ENCODE data around the gene CD109.
"Not testable (repeated sequence)": the region's sequence is repeated elsewhere in the genome, so short reads cannot be mapped to it uniquely, and the experiment has no call there.

Gene CD109

DNA sequence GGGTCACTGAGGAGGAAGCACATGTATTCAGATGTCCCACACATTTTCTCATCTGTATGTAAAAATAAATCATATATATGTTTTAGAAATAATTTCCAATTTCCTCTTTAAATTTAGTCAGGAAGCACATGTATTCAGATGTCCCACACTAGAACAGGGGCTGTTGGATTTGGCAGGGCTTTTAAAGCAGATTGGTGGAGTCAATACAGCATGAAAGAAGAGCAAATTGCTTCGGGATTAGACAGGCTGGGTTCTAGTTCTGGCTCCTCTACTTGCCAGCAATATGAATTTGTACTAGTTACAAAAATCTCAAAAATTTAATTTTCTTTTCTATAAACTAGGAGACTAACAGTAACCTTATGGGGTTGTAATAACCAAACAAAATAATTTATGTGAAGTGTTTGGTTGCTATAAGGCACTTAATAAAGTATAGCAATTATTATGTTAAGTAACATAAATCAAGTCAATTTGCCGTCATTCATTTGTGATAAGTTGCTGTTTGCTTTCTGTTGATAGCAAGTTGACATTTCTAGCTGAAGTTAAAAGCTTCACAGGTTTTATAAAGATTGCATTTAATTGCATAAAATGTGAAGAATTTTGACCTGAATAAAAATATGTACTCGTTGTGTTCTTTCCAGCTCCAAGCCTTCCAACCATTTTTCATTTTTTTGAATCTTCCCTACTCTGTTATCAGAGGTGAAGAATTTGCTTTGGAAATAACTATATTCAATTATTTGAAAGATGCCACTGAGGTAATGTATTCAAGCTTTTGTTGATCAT is 88.9 kb downstream of the CD109 start:
- DNase-seq (ENCODE audit: low read depth in 2 of 2, low spot score in 1 of 2) = no peak

DNA sequence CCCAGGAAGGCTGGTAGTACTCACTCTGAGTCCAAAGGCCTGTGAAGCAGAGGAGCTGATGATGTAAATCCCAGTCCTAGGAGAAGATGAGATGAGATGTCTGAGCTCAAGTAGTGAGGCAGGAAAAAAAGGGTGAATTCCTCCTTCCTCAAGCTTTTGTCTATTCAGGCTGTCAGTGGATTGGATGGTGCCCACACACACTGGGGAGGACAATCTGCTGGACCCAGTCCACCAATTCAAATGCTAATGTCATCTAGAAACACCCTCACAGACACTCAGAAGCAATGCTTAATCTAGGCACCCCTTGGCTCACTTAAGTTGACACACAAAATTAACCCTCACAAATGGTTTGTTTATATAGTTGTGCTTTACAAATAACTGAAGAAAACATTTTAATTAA is 94.6 kb downstream of the CD109 start:
- DNase-seq (ENCODE audit: low read depth in 2 of 2, low spot score in 1 of 2) = no peak

DNA sequence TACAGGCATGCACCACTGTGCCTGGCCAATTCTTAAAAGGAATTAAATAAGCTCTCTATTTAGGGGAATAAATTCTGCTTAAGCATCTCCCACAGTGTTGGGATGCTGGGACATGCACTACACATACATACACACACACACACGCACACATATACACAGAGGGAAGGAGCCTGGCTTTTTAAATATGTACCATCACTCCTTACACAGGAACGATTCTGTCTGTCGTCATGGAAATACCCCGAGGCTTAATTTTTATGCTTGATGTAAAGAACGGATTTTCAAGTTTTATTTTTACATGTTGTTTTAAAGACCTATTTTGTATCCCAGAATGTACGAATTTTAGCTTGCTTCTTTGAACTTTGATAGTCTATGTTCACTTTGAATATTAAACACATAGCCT is 95.3 kb downstream of the CD109 start:
- no peak for DNase-seq (ENCODE audit: low read depth in 2 of 2, low spot score in 1 of 2)

DNA sequence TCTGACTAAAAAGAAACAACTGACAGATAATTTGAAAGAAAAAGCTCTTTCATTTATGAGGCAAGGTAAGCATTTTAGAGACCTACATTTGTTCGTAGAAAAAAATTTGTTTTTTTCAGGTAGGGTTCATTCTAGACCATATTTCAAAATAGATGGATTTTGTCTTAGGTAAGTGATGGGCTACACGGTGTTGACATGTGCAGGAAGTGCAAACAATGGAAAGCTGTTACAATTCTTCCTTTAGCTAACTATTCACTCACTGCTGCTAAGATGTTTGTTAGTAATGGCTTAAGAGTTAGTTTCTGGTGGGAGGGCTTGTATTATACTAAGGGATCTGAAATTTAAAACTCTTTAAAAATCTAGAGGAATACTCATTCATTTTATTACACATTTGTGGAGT is 96.7 kb downstream of the CD109 start:
- DNase-seq (ENCODE audit: low read depth in 2 of 2, low spot score in 1 of 2) = no peak

DNA sequence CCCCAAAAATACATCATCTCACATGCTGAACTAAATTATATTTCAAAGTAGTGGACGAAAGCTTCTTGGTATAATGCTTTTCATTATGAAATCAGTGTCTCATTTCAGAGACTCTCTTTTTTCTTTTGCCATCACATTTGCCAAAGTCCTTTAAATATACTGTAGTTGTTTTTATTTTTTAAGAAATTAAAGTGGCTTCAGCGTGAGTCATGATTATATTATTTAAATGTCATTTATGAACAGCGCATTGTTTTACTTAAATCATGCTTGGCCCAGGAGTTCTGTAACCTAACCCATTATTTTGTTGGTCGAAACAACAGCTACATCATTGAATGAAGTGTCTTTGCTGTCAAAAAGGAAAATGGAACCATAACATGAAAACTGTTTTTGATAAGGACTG is 100.9 kb downstream of the CD109 start:
- DNase-seq (ENCODE audit: low read depth in 2 of 2, low spot score in 1 of 2) = no peak

DNA sequence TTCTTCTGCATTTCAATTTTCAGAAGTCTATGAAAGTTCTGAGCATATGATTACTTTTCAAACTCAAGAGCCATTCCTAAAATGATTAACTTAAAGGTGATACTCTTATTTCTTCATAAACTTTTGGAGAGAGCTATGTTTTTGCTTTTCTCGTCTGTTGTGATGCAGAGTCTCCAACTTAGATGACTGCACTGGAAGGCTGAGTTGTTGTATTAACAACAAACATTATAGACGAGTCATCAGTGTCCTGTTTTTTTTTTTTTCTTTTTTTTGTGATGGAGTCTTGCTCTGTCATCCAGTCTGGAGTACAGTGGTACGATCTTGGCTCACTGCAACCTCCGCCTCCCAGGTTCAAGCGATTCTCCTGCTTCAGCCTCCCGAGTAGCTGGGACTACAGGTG is 101.9 kb downstream of the CD109 start:
- DNase-seq (ENCODE audit: low read depth in 2 of 2, low spot score in 1 of 2) = no peak

DNA sequence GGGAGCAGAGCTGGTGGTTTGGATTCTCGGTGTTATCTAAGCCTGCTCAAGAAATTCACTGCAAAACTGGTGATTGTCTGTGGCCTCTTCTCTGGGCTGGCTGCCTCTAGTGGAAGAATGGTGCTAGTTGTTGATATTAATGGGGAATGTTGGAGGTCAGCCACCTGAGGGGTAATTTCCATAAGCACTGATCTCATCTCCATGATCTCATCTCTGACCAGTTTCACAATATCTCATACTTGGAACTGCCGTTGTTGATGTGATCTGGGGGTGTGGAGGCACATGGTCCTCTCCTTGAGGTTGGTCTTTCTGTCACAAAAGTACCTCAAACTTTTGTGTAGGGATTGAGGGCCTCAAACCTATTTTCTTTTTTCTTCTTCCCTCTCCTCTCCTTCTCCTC is 102.6 kb downstream of the CD109 start:
- no peak for DNase-seq (ENCODE audit: low read depth in 2 of 2, low spot score in 1 of 2)

DNA sequence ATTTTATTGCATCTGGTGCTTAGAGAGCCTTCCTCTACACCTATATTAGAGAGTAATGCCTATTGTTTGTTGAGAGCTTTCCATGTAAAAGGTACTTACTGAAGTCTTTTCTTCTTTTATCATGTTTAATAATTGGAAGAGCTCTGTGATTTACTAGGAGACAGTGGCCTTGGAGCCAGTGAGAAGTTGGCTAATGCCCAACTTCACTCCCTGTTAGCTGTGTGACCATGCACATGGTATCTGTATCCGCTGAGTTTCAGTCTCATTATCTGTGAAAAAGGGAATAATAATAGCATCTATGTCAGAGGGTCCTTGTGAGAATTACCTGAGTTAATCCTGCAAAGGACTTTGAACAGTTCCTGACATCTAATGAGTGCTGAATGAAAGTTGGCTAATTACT is 105.0 kb downstream of the CD109 start:
- no peak for DNase-seq (ENCODE audit: low read depth in 2 of 2, low spot score in 1 of 2)

DNA sequence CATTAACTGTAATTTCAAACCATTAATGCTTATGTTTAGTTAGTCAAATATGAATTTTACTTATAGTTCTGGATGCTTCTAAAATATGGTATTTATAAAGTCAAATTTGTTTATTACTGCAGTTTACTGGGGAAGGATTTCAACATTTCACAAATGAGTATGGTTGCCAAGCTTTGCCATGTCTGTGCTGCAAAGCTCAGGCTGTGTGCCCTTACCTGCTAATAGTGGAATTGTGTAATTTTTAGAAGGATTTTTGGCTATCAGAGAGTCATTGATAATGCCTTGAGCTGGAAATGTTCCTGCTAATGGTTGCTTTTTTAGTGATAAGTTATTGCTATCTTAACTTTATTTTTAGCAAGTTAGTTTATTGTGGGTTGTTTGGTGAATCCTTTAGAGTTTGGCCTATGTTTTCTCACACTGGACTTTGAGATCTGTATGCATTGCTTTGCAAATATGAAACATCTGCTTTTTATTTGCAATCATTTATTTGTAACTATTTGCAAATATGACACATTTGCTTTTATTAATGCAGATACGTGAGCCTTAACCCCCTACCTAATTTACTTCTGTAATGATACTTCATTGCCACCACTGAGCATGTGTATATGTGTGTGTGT is 105.8 kb downstream of the CD109 start:
- DNase-seq (ENCODE audit: low read depth in 2 of 2, low spot score in 1 of 2) = no peak

DNA sequence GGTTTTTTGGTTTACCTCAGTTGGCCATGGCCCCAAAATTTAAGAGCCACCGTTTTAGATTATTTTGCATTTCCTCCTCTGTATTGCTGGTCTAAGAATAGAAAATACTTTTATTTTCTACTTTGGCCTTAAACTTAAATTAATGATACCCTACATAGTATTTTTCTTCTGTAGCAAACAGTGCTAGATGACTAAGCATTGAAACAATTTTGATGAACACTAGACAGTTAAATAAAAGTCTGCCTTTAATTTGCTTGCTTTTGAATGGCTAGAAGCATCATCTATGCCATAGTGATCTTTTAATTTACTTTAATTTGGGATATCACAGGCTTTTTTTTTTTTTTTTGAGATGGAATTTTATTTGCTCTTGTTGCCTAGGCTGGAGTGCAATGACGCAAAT is 106.4 kb downstream of the CD109 start:
- no peak for DNase-seq (ENCODE audit: low read depth in 2 of 2, low spot score in 1 of 2)

DNA sequence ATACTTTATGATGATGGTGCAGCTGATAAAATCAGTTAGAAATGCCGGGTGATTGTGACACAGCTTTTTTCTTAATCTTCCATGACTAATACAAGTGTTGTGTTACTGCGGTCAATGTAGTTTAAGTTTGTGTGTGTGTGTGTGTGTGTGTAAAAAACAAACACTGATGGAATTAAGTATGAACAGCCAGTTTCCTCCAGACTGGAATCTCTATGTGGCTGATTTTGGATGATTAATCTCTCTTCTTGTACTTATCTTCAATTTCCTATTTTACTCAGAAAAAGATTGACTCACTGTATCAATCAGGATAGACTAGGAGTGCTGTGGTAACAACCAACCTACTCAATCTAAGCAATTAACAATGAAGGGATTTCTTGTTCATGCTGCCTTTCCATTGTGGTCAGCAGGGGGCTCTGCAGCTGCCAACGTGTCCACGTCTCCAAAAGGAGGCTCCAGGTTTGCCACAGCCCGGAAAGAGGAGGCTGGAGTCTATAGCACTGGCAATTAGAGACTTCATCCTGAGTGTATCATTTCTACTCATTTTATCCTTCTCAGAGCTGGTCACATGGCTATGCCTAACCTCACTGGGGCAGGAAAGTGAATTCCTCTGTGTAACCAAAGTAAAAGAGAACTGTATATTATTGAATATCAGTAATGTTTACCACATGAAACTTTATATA is 107.7 kb downstream of the CD109 start:
- no peak for DNase-seq (ENCODE audit: low read depth in 2 of 2, low spot score in 1 of 2)

DNA sequence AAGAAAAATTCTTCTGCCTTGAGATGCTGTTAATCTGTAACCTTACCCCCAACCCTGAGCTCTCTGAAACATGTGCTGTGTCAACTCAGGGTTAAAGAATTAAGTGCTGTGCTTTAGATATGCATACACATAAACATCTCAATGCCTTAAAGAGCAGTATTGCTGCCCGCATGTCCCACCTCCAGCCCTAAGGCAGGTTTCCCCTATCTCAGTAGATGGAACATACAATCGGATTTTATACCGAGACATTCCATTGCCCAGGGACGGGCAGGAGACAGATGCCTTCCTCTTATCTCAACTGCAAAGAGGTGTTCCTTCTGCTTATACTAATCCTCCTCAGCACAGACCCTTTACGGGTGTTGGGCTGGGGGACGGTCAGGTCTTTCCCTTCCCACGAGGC is 109.2 kb downstream of the CD109 start:
- DNase-seq (ENCODE audit: low read depth in 2 of 2, low spot score in 1 of 2) = not testable (repeated sequence)

DNA sequence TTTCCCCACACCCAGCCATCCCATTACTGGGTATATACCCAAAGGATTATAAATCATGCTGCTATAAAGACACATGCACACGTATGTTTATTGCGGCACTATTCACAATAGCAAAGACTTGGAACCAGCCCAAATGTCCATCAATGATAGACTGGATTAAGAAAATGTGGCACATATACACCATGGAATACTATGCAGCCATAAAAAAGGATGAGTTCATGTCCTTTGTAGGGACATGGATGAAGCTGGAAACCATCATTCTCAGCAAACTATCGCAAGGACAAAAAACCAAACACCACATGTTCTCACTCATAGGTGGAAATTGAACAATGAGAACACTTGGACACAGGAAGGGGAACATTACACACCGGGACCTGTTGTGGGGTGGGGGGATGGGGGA is 110.0 kb downstream of the CD109 start:
- DNase-seq (ENCODE audit: low read depth in 2 of 2, low spot score in 1 of 2) = not testable (repeated sequence)

DNA sequence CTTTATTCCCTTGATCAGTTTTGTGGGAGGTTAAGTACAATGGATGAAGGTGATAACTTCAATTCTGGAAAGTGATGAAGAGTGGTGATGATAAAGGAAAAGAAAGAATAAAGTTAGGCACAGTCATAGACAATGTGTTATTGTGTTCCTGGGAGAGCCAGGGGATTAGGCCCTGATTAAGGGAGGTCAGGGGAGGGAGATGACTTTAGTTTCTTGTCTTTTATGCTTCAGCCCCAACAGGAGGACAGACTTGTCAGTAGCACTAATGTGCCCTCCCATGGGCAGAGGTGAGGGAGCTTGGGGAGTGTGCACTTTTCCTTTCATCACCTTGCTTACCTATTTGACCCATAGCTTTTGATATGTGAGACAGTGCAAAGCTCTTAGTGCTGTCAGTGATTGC is 115.7 kb downstream of the CD109 start:
- DNase-seq (ENCODE audit: low read depth in 2 of 2, low spot score in 1 of 2) = no peak

DNA sequence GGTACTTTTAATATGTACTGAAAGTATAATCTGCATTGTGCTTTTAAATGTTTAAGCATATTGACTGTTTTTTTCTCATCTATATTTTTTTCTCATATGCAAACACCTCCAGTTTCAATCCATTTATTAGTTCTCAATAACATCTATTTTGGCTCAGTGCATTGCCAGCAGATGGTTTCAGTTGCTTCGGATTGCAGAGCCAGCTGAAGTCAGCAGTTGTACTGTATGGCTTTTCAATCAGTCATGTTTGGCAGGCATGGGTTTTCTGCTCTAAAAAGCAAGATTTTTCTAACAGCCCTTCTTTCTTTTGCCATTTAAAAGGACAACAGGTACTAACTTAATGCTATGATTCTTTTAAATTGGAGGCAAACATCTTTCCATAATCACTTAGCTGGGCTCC is 121.2 kb downstream of the CD109 start:
- DNase-seq (ENCODE audit: low read depth in 2 of 2, low spot score in 1 of 2) = no peak

DNA sequence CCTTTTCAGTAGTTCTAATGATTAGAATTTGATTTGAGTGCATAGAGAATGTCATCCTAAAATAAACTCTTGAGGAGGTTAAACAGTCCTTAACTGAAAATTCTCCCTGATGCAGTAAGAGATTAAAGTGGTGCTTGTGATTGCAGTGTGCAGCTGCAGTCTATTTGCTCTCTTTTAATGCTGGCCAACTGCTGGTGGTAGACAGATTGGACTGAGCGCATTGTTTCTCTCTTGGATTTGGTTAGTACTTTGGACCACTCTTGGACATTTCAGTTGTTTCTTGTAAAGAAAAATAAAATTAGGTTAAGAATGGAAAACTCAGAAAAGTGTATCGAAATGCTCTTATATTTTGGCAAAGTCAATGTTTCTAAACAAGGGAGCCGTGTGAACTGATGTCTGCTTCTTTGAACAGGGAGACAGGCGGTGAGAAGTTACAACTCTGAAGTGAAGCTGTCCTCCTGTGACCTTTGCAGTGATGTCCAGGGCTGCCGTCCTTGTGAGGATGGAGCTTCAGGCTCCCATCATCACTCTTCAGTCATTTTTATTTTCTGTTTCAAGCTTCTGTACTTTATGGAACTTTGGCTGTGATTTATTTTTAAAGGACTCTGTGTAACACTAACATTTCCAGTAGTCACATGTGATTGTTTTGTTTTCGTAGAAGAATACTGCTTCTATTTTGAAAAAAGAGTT is 127.2 kb downstream of the CD109 start:
- DNase-seq (ENCODE audit: low read depth in 2 of 2, low spot score in 1 of 2) = no peak

DNA sequence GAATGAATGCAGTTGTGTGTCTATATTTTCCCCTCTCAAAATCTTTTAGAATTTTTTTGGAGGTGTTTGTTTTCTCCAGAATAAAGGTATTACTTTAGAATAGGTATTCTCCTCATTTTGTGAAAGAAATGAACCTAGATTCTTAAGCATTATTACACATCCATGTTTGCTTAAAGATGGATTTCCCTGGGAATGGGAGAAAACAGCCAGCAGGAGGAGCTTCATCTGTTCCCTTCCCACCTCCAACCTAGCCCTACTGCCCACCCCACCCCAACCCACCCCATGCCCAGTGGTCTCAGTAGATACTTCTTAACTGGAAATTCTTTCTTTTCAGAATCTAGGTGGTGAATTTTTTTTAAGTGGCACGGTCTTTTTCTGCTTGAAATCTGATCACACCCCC is 127.8 kb downstream of the CD109 start:
- no peak for DNase-seq (ENCODE audit: low read depth in 2 of 2, low spot score in 1 of 2)

DNA sequence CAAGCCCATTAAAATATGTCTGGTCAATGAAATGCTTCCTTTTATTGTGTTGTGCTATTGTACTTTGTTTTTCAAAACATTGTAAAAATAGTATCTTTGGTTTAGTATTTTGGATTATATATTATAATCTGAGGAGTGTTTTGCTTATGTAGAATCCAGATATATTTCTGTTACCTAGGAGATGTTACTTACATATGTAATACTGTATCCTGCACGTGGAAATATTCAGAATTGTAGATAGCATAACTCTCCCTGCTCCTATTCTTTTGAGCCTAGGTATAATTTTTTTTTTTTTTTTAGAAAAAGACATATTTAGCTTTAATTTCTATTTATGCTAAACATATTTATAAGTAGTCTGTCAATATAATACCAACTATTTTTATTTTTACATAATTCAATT is 130.6 kb downstream of the CD109 start:
- DNase-seq (ENCODE audit: low read depth in 2 of 2, low spot score in 1 of 2) = no peak

DNA sequence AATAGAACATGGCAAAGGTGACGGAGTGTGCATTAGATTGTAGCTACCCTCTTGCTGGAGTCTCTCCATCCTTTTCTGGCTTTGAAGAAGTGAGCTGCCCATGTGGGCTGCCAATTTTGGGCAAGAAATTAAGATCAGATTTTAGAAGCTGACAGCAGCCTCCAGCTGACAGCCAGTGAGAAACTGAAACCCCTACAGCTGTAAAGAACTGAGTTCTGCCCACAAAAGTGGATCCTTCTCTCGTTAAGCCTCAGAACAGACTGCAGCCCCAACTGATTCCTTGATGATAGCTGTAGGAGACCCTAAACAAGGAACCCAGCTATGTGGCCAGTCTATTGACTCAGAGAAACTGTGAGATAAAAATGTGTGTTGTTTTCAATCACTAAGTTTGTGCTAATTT is 134.1 kb downstream of the CD109 start:
- DNase-seq (ENCODE audit: low read depth in 2 of 2, low spot score in 1 of 2) = no peak

DNA sequence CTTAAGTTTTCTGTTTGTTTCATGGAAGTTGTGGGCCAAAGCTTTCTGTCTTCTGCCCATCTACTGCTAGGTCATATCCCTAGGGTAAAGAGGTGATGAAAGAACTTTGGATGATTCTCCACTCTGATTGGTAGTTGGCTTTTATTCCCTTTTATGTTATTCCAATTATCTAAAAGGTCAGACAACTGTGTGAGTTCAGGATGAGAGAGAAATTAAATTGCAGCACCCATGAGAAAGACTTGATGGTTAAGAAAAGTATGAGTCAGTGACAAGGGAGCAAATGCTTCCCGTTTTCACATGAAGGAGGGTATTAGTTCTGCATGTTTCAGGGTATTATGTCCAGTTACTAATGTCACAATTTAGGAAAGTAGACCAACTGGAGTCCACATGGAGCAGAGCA is 136.3 kb downstream of the CD109 start:
- DNase-seq (ENCODE audit: low read depth in 2 of 2, low spot score in 1 of 2) = no peak

DNA sequence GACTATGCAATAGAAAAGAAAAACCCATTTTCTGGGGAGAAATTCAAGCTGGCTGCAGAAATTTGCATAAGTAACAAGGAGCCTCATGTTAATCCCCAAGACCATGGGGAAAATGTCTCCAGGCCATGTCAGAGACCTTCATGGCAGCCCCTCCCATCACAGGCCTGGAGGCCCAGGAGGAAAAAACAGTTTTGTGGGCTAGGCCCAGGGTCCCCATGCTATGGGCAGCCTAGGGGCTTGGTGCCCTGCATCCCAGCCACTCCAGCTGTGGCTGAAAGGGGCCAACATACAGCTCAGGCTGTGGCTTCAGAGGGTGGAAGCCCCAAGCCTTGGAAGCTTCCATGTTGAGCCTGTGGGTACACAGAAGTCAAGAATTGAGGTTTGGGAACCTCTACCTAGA is 148.7 kb downstream of the CD109 start:
- not testable (repeated sequence) for DNase-seq (ENCODE audit: low read depth in 2 of 2, low spot score in 1 of 2)

DNA sequence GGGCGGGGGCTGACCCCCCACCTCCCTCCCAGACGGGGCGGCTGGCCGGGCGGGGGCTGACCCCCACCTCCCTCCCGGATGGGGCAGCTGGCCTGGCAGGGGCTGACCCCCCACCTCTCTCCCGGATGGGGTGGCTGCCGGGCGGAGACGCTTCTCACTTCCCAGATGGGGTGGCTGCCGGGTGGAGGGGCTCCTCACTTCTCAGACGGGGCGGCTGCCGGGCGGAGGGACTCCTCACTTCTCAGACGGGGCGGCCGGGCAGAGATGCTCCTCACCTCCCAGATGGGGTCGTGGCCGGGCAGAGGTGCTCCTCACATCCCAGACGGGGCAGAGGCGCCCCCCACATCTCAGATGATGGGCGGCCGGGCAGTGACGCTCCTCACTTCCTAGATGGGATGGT is 155.0 kb downstream of the CD109 start:
- not testable (repeated sequence) for DNase-seq (ENCODE audit: low read depth in 2 of 2, low spot score in 1 of 2)
